A673 (cell line): ENCODE data around the gene IFNLR1. TPM values are rescaled to one million over a fixed set of nuclear protein-coding genes. Genes with fewer than 3 reads are reported as not detected.

Experiments used
- BruUV-seq: library from RNA; stranded (reverse); fragments of 400-500 nt; replicated peaks from 2 replicates; lab custom pipeline; 2021; lab: Mats Ljungman, UMichigan
- CTCF ChIA-PET: fragments of 300-600 bp; sonication (Branson Sonifier 250); formaldehyde crosslinking; loops from one replicate; lab custom pipeline; 2022; ENCODE audit warnings: antibody characterized with exemption; lab: Charles Lee
- POLR2A ChIA-PET: fragments of 300-600 bp; sonication (Branson Sonifier 250); formaldehyde crosslinking; loops from one replicate; lab custom pipeline; 2022; ENCODE audit warnings: antibody characterized with exemption; ENCODE audit not compliant: low non-redundant PET; lab: Charles Lee
- DNase-seq: peaks from one replicate; pipeline ENCODE4 v3.0.0-alpha.2; 2015; ENCODE audit warnings: low spot score
- H3K27ac ChIP-seq: fragments of 200-600 bp; sonication (generic); 2 replicates; pipeline ENCODE4 v1.5.1; 2016; ENCODE audit warnings: mixed run types, low read depth, mild to moderate bottlenecking, mixed read lengths, antibody characterized with exemption, low read length; ENCODE audit not compliant: poor library complexity, severe bottlenecking
- H3K27me3 ChIP-seq: fragments of 200-600 bp; sonication (generic); replicated peaks from 2 replicates; pipeline ENCODE4 v1.6.1; 2017; ENCODE audit warnings: mixed run types, low read depth, mild to moderate bottlenecking, mixed read lengths, antibody characterized with exemption, low read length; ENCODE audit not compliant: insufficient read depth, poor library complexity
- H3K36me3 ChIP-seq: fragments of 200-600 bp; sonication (generic); 2 replicates; pipeline ENCODE4 v1.6.1; 2016; ENCODE audit warnings: mixed run types, mild to moderate bottlenecking, mixed read lengths, antibody characterized with exemption, low read length; ENCODE audit not compliant: insufficient read depth, poor library complexity, severe bottlenecking
- H3K4me1 ChIP-seq: fragments of 200-600 bp; sonication (generic); 2 replicates; pipeline ENCODE4 v1.6.1; 2017; ENCODE audit warnings: mixed run types, mild to moderate bottlenecking, mixed read lengths, antibody characterized with exemption, low read length; ENCODE audit not compliant: insufficient read depth, poor library complexity, severe bottlenecking
- H3K4me3 ChIP-seq: fragments of 200-600 bp; sonication (generic); 2 replicates; pipeline ENCODE4 v1.5.1; 2016; ENCODE audit warnings: low read depth, mixed run types, mild to moderate bottlenecking, mixed read lengths, low read length; ENCODE audit not compliant: poor library complexity, severe bottlenecking
- H3K9me3 ChIP-seq: fragments of 200-600 bp; sonication (generic); 2 replicates; pipeline ENCODE4 v1.6.1; 2016; ENCODE audit warnings: mixed run types, low read depth, mild to moderate bottlenecking, mixed read lengths, antibody characterized with exemption, low read length; ENCODE audit not compliant: poor library complexity, severe bottlenecking
- EZH2 ChIP-seq: fragments of 200-600 bp; sonication (generic); IDR thresholded peaks from 2 replicates; pipeline ENCODE4 v1.6.1; 2017; ENCODE audit warnings: borderline replicate concordance, low read depth, mild to moderate bottlenecking, mixed read lengths, antibody characterized with exemption, low read length; ENCODE audit not compliant: poor library complexity, severe bottlenecking
- intact Hi-C: fragments of 100-400 bp; cut with micrococcal nuclease; formaldehyde crosslinking; loops from one replicate; pipeline ENCODE4 v1.10.0; 2022; ENCODE audit not compliant: unreplicated experiment
- total RNA-seq: library from RNA; stranded (reverse); gene quantifications from 2 replicates; pipeline ENCODE4 v1.2.3, GENCODE V29; 2021
- TF ChIP-seq, protein P1 (sequence below): fragments of 300-800, 200-600 bp; sonication (generic); conservative IDR thresholded peaks from 2 replicates; pipeline ENCODE4 v1.5.1; 2017; ENCODE audit warnings: low read depth, mild to moderate bottlenecking, antibody characterized with exemption, low read length, moderate library complexity, mixed read lengths

Gene IFNLR1
- total RNA-seq, 1 experiment from 2014 or later, result 2.0 TPM

DNA sequence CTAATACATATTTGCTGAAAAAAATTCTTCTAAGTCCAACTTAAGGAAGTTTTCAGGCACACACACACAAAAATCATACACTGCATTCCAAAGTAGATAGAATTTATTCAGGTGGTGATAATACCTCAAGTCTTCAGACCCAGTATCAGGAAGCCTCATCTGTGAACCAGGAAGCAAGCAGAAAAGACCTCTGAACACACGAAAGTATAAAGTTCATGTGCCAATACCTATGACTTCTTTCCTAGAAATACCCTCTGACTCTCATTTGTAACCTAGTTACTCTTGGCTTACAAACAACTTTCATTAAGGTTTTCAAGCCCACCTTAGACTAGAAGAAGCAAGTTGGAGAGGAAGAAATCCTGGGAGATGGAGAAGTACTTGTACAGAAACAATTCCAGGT lies 35.7 kb upstream of the IFNLR1 start:
- no peak for DNase-seq

GRCh38 chr1:24222008-24222605 lies 35.0 kb upstream of the IFNLR1 start:
- no peaks in the 10 kb centered on the region for H3K4me1 ChIP-seq
- CTCF ChIA-PET, result no interaction called here
- TF ChIP-seq, protein P1, sequence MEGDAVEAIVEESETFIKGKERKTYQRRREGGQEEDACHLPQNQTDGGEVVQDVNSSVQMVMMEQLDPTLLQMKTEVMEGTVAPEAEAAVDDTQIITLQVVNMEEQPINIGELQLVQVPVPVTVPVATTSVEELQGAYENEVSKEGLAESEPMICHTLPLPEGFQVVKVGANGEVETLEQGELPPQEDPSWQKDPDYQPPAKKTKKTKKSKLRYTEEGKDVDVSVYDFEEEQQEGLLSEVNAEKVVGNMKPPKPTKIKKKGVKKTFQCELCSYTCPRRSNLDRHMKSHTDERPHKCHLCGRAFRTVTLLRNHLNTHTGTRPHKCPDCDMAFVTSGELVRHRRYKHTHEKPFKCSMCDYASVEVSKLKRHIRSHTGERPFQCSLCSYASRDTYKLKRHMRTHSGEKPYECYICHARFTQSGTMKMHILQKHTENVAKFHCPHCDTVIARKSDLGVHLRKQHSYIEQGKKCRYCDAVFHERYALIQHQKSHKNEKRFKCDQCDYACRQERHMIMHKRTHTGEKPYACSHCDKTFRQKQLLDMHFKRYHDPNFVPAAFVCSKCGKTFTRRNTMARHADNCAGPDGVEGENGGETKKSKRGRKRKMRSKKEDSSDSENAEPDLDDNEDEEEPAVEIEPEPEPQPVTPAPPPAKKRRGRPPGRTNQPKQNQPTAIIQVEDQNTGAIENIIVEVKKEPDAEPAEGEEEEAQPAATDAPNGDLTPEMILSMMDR, result no peak
- no peak for TF ChIP-seq EZH2
- no peak for DNase-seq
- H3K9me3 ChIP-seq, result no peaks in the 10 kb centered on the region
- intact Hi-C loops, result no loop called here
- H3K27me3 ChIP-seq, result no peaks in the 10 kb centered on the region
- POLR2A ChIA-PET, result no interaction called here
- BruUV-seq, result no TSS peak
- no peak overlapping the region for H3K4me3 ChIP-seq
- H3K27ac ChIP-seq, result no peak overlapping the region
- H3K36me3 ChIP-seq, result no peaks in the 10 kb centered on the region

More for the DNA sequence above, 35.7 kb upstream of the IFNLR1 start:
- CTCF ChIA-PET, result no interaction called here
- TF ChIP-seq EZH2, result no peak
- TF ChIP-seq, protein P1, result no peak
- H3K27me3 ChIP-seq, result no peaks in the 10 kb centered on the region
- intact Hi-C loops, result no loop called here
- no peak overlapping the region for H3K27ac ChIP-seq
- no peaks in the 10 kb centered on the region for H3K4me1 ChIP-seq
- no peaks in the 10 kb centered on the region for H3K36me3 ChIP-seq
- POLR2A ChIA-PET, result no interaction called here
- H3K9me3 ChIP-seq, result no peaks in the 10 kb centered on the region
- H3K4me3 ChIP-seq, result no peak overlapping the region
- BruUV-seq, result no TSS peak

GRCh38 chr1:24221246-24221645 lies 34.2 kb upstream of the IFNLR1 start:
- no peaks in the 10 kb centered on the region for H3K36me3 ChIP-seq
- TF ChIP-seq, protein P1, result no peak
- no peak for TF ChIP-seq EZH2
- no peak overlapping the region for H3K27ac ChIP-seq
- ChIA-PET POLR2A (no interaction called here), CTCF (no interaction called here)
- no TSS peak for BruUV-seq
- no peaks in the 10 kb centered on the region for H3K4me1 ChIP-seq
- DNase-seq, result no peak
- H3K4me3 ChIP-seq, result no peak overlapping the region
- intact Hi-C loops, result no loop called here
- no peaks in the 10 kb centered on the region for H3K9me3 ChIP-seq
- no peaks in the 10 kb centered on the region for H3K27me3 ChIP-seq
